Chondrocyte (in vitro differentiated cells): ENCODE measurements around the gene RPS6KC1. TPM values are rescaled to one million over a fixed set of nuclear protein-coding genes. Genes with fewer than 3 reads are reported as not detected.

Experiments
- DNase-seq: peaks from one replicate; pipeline ENCODE4 v3.0.0; 2021; ENCODE audit warnings: mixed read lengths, low spot score
- H3K27ac Mint-ChIP-seq: one replicate; pipeline ENCODE4 v1.8.0; 2021; ENCODE audit warnings: mild to moderate bottlenecking, moderate library complexity, mixed read lengths; ENCODE audit not compliant: unreplicated experiment
- H3K27me3 Mint-ChIP-seq: 2 replicates; pipeline ENCODE4 v1.8.0; 2021; ENCODE audit warnings: low read depth, mixed read lengths
- H3K36me3 Mint-ChIP-seq: 2 replicates; pipeline ENCODE4 v1.8.0; 2021; ENCODE audit warnings: low read depth, mixed read lengths
- H3K4me1 Mint-ChIP-seq: 2 replicates; pipeline ENCODE4 v1.8.0; 2021; ENCODE audit warnings: low read depth, mild to moderate bottlenecking, mixed read lengths
- H3K4me3 Mint-ChIP-seq: one replicate; pipeline ENCODE4 v1.8.0; 2021; ENCODE audit warnings: mild to moderate bottlenecking, moderate library complexity, mixed read lengths; ENCODE audit not compliant: unreplicated experiment
- H3K9me3 Mint-ChIP-seq: 2 replicates; pipeline ENCODE4 v1.8.0; 2021; ENCODE audit warnings: low read depth, mixed read lengths
- CTCF ChIP-seq: fragments of 200-600 bp; sonication (generic); IDR thresholded peaks from 2 replicates; pipeline ENCODE4 v1.5.0; 2021; ENCODE audit warnings: antibody characterized with exemption, mild to moderate bottlenecking, moderate library complexity
- total RNA-seq: library from RNA; stranded (reverse); gene quantifications from 3 replicates; pipeline ENCODE4 v1.2.1, GENCODE V29; 2021

The RPS6KC1 gene
- total RNA-seq, 1 donor from 2014 or later, result 22.1 TPM

GRCh38 chr1:213171711-213172110 lies 120.7 kb downstream of the RPS6KC1 start:
- TF ChIP-seq CTCF, result no peak
- Mint-ChIP-seq H3K27me3 (no peaks in the 10 kb centered on the region), H3K27ac (no peak overlapping the region), H3K4me1 (peaks cover 18% of the 10 kb centered on the region), H3K36me3 (peaks cover 10% of the 10 kb centered on the region), H3K9me3 (no peaks in the 10 kb centered on the region), H3K4me3 (no peak overlapping the region)
- DNase-seq, result no peak

GRCh38 chr1:213176341-213176740 lies 125.3 kb downstream of the RPS6KC1 start:
- no peak overlapping the region for H3K4me3 Mint-ChIP-seq
- DNase-seq, result no peak
- no peaks in the 10 kb centered on the region for H3K27me3 Mint-ChIP-seq
- H3K27ac Mint-ChIP-seq, result no peak overlapping the region
- TF ChIP-seq CTCF, result no peak
- peaks cover 10% of the 10 kb centered on the region for H3K9me3 Mint-ChIP-seq
- peaks cover 4% of the 10 kb centered on the region for H3K4me1 Mint-ChIP-seq
- H3K36me3 Mint-ChIP-seq, result peaks cover 15% of the 10 kb centered on the region

DNA sequence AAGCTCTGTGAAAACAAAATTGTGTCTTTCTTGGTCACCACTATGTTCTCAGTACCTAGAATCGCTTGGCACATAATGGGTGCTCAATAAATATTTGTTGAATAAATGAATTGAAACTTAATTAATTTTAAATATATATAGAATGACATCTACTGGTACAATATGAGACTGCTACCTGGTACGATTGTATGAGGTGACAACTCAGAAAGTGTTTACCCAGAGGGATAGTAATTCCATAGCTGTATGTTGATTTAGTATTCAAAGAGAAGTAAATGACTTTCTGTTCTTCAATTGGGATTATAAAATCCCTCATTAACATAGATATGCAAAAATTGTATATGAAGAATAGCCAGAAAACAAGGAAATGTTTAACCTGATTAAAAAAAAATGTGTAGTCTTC lies 128.7 kb downstream of the RPS6KC1 start:
- Mint-ChIP-seq H3K27ac (no peak overlapping the region), H3K4me3 (no peak overlapping the region), H3K4me1 (no peaks in the 10 kb centered on the region), H3K36me3 (peaks cover 16% of the 10 kb centered on the region), H3K27me3 (no peaks in the 10 kb centered on the region), H3K9me3 (peaks cover 15% of the 10 kb centered on the region)
- DNase-seq, result no peak
- TF ChIP-seq CTCF, result no peak

- peaks cover 19% of the 10 kb centered on the region for H3K36me3 Mint-ChIP-seq
- H3K4me3 Mint-ChIP-seq, result no peak overlapping the region
- peaks cover 21% of the 10 kb centered on the region for H3K9me3 Mint-ChIP-seq
- H3K27me3 Mint-ChIP-seq, result no peaks in the 10 kb centered on the region
- no peak for DNase-seq
- no peaks in the 10 kb centered on the region for H3K4me1 Mint-ChIP-seq
- H3K27ac Mint-ChIP-seq, result no peak overlapping the region
- TF ChIP-seq CTCF, result no peak
Observed at GRCh38 chr1:213180833-213181232, 129.8 kb downstream of the RPS6KC1 start.

DNA sequence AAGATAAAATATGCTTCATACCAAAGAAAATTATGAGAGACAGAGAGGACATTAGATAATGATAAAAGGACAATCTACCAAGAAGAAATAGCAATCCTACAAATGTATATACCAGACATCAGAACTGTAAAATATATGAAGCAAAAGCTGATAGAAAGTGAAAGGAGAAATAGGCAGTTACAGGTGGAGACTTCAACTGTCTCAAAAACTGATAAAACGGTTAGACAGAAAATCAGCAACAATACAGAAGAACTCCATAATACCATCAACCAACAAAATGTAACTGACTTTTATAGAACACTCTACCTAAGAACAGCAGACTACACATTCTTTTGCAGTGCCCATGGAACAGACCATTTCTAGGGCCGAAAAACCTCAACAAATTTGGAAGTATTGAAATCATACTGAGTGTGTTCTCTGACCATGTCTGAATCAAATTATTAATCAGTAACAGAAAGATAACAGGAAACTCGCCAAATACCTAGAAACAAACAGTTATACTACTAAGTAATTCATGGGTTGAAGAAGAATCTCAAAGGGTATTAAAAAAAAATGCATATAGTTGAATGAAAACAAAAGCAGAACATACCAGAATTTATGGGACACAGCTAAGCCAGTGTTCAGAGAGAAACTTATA lies 132.1 kb downstream of the RPS6KC1 start:
- H3K27me3 Mint-ChIP-seq, result no peaks in the 10 kb centered on the region
- no peak overlapping the region for H3K27ac Mint-ChIP-seq
- peaks cover 23% of the 10 kb centered on the region for H3K36me3 Mint-ChIP-seq
- peaks cover 31% of the 10 kb centered on the region for H3K9me3 Mint-ChIP-seq
- TF ChIP-seq CTCF, result no peak
- DNase-seq, result no peak
- no peaks in the 10 kb centered on the region for H3K4me1 Mint-ChIP-seq
- no peak overlapping the region for H3K4me3 Mint-ChIP-seq
